ACC112 (cell line): Measurements from ENCODE around the gene EML5.

Experiments used
- H2AFZ ChIP-seq: fragments of 200-600 bp; sonication (generic); one replicate; pipeline ENCODE4 v1.6.0; 2017; ENCODE audit warnings: antibody characterized with exemption, low read length; ENCODE audit not compliant: unreplicated experiment
- H3K27ac ChIP-seq: fragments of 200-600 bp; sonication (generic); 2 replicates; pipeline ENCODE4 v1.5.1; 2014; ENCODE audit warnings: low read depth, mild to moderate bottlenecking, antibody characterized with exemption, low read length, moderate library complexity
- H3K27me3 ChIP-seq: fragments of 200-600 bp; sonication (generic); 2 replicates; pipeline ENCODE4 v1.6.1; 2014; ENCODE audit warnings: mild to moderate bottlenecking, antibody characterized with exemption, low read length, moderate library complexity, mixed read lengths; ENCODE audit not compliant: insufficient read depth
- H3K36me3 ChIP-seq: fragments of 200-600 bp; sonication (generic); 2 replicates; pipeline ENCODE4 v1.6.1; 2016; ENCODE audit warnings: mild to moderate bottlenecking, antibody characterized with exemption, low read length, moderate library complexity, mixed read lengths; ENCODE audit not compliant: insufficient read depth
- H3K4me1 ChIP-seq: fragments of 200-600 bp; sonication (generic); one replicate; pipeline ENCODE4 v1.6.1; 2016; ENCODE audit warnings: low read length, mixed read lengths; ENCODE audit not compliant: insufficient read depth, unreplicated experiment, control insufficient read depth
- H3K4me3 ChIP-seq: fragments of 200-600 bp; sonication (generic); 2 replicates; pipeline ENCODE4 v1.5.1; 2014; ENCODE audit warnings: mild to moderate bottlenecking, low read depth, low read length
- H3K79me2 ChIP-seq: fragments of 200-600 bp; sonication (generic); one replicate; pipeline ENCODE4 v1.6.0; 2016; ENCODE audit warnings: low read length; ENCODE audit not compliant: control insufficient read depth, unreplicated experiment, insufficient read depth

The EML5 gene

DNA sequence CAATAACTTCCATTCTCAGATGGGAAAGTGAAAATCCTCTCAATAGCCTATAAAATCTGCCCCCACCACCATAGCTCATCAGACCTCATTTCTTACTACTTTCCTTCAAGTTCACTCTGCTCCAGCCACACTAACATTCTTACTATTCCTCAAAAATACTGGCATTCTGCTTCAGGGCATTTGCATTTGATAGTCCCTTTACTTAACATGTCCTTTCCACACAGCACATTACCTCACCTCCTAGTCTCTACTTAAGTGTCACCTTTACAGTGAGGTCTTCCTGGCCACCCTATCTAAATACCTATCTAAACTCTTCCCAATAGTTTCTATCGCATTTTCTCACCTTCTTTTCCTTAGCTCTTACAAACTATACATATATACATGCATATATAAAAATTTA is 6.8 kb downstream of the EML5 start:
- Histone ChIP-seq H3K36me3 (no peaks in the 10 kb centered on the region), H3K27me3 (peaks cover 85% of the 10 kb centered on the region), H3K4me3 (no peak overlapping the region), H3K79me2 (no peaks in the 10 kb centered on the region), H3K4me1 (no peaks in the 10 kb centered on the region), H2AFZ (no peak overlapping the region), H3K27ac (no peak overlapping the region)

DNA sequence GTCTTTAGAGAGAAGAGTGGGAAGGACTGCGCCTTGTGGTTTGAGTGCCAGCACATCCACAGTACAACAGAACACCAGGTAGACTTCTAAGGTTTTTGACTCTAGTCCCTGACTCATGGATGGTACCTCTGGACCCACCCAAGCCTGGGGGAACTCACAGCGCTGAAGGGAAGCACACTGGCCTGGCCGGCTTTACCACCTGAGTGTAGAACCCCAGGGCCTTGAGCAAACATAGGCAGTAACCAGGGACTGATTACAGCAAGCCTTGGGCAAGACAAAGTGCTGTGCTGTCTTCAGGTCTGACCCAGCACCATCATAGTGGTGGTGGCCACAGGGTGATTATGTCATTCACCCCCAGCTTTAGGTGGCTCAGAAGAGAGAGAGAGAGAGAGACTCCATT is 17.2 kb downstream of the EML5 start:
- H3K36me3 ChIP-seq, result no peaks in the 10 kb centered on the region
- no peaks in the 10 kb centered on the region for H3K79me2 ChIP-seq
- no peaks in the 10 kb centered on the region for H3K4me1 ChIP-seq
- H2AFZ ChIP-seq, result no peak overlapping the region
- H3K4me3 ChIP-seq, result no peak overlapping the region
- H3K27me3 ChIP-seq, result peaks cover 90% of the 10 kb centered on the region
- no peak overlapping the region for H3K27ac ChIP-seq

DNA sequence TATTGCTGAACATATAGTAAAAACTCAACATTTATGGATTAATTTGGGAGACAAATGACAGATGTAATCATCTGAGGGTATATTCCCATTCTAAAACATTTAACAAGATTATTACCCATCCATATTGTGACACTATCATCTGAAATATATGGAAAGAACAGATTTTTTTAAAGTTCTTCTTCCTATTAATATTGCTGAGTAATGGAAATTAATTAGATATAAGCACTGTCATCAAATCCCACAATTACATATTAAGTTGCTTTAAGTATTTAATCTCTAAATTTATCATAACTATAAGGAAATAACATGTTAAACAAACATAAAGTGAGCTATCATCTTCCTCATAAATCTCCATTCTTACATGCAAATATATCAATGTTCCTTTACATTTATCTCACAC is 22.0 kb downstream of the EML5 start:
- no peak overlapping the region for H2AFZ ChIP-seq
- H3K79me2 ChIP-seq, result no peaks in the 10 kb centered on the region
- H3K27me3 ChIP-seq, result peaks cover 59% of the 10 kb centered on the region
- H3K4me3 ChIP-seq, result no peak overlapping the region
- H3K27ac ChIP-seq, result no peak overlapping the region
- H3K36me3 ChIP-seq, result no peaks in the 10 kb centered on the region
- no peaks in the 10 kb centered on the region for H3K4me1 ChIP-seq

DNA sequence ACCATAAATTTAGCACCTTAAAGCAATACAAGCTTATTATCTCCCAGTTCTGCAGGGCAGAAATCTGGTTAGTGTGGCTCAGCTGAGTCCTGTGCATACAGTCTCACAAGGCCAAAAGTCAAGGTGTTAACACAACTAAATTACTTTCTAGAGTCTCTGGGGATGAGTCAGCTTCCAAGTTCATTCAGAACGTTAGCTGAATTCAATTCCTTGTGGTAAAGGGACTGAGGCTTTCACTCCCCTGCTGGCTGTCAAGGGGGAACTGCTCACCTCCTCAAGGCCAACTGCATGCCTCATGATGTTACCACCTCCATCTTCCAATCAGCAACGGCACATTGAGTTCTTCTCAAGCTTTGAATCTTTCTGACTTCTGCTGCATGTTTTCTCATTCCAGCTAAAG is 27.6 kb downstream of the EML5 start:
- H3K27ac ChIP-seq, result no peak overlapping the region
- H3K4me1 ChIP-seq, result no peaks in the 10 kb centered on the region
- no peaks in the 10 kb centered on the region for H3K79me2 ChIP-seq
- H3K4me3 ChIP-seq, result no peak overlapping the region
- H3K27me3 ChIP-seq, result peaks cover 31% of the 10 kb centered on the region
- no peaks in the 10 kb centered on the region for H3K36me3 ChIP-seq
- no peak overlapping the region for H2AFZ ChIP-seq

DNA sequence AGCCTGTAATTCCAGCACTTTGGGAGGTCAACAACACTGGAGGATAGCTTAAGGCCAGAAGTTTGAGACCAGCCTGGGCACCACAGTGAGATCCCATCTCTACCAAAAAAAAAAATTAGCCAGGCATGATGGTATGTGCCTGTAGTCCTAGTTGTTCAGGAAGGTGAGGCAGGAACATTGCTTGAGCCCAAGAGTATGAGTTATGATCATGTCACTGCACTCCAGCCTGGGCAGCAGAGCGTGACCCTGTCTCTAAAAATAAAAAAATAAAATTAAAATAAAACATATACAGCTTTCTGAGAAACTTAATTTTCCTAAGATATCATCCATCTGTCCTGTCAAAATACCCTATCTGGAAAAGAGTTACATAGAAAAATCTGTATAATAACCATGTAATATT is 38.9 kb downstream of the EML5 start:
- no peak overlapping the region for H3K4me3 ChIP-seq
- H3K27me3 ChIP-seq, result peaks cover 45% of the 10 kb centered on the region
- H3K36me3 ChIP-seq, result no peaks in the 10 kb centered on the region
- no peaks in the 10 kb centered on the region for H3K4me1 ChIP-seq
- no peaks in the 10 kb centered on the region for H3K79me2 ChIP-seq
- H3K27ac ChIP-seq, result no peak overlapping the region
- no peak overlapping the region for H2AFZ ChIP-seq

DNA sequence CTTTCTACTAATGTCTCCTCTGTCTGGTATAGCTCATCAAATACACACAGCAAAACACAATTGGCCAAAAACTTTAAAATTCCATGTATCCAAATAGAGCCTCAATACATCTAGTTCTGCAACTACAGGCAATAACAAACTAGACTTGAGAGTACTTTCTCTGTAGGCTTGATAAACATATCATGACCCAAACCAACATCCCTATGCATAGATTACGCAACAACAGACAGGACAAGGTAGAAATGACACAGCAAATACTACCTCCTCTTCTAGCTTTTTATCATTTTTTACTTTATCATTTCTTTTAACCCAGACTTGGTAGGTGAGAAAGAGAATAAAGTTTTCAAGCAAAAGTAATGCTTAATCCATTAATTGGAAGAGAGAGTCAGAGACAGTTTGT is 41.8 kb downstream of the EML5 start:
- Histone ChIP-seq H3K27ac (no peak overlapping the region), H2AFZ (no peak overlapping the region), H3K4me3 (no peak overlapping the region), H3K27me3 (peaks cover 30% of the 10 kb centered on the region), H3K36me3 (no peaks in the 10 kb centered on the region), H3K4me1 (no peaks in the 10 kb centered on the region), H3K79me2 (no peaks in the 10 kb centered on the region)

DNA sequence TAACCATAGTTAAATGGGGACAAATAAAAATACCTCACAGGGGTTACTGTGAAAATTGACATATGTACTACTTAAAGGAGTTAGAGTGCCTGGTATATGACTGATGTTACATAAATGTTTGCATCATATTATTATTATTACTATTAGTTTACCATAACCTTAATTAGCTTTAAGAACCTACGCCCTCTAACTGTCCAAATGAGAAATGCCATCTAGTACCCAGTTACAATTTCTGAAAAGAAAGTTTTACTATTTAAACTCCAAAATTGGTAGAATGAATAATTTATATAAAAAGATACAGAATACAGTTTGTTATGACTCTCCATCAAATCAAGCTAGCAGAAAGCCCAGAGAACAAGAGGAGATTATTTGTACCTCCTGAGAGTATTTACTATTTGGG is 42.3 kb downstream of the EML5 start:
- H3K4me3 ChIP-seq, result no peak overlapping the region
- H3K27ac ChIP-seq, result no peak overlapping the region
- H3K4me1 ChIP-seq, result no peaks in the 10 kb centered on the region
- peaks cover 25% of the 10 kb centered on the region for H3K27me3 ChIP-seq
- H3K79me2 ChIP-seq, result no peaks in the 10 kb centered on the region
- no peak overlapping the region for H2AFZ ChIP-seq
- no peaks in the 10 kb centered on the region for H3K36me3 ChIP-seq

DNA sequence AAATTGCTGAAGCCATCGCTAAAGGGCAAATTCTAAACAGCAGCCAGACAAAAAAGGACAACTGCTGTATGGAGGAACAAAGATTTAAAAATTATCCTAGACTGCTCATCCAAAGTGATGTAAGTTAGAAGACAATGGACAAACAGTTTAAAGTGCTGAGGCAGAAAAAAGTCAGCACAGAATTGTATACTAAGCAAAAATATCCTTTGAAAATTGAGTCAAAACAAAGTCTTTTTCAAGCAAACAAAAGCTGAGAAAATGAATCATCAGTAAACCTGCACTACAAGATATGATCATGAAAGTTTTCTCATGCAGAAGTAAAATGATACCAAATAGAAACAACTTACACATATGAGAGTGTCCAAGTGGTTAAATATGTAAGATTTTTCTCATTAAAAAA is 43.6 kb downstream of the EML5 start:
- no peak overlapping the region for H3K4me3 ChIP-seq
- H3K27me3 ChIP-seq, result peaks cover 25% of the 10 kb centered on the region
- H3K27ac ChIP-seq, result no peak overlapping the region
- no peaks in the 10 kb centered on the region for H3K4me1 ChIP-seq
- H2AFZ ChIP-seq, result no peak overlapping the region
- no peaks in the 10 kb centered on the region for H3K36me3 ChIP-seq
- no peaks in the 10 kb centered on the region for H3K79me2 ChIP-seq

DNA sequence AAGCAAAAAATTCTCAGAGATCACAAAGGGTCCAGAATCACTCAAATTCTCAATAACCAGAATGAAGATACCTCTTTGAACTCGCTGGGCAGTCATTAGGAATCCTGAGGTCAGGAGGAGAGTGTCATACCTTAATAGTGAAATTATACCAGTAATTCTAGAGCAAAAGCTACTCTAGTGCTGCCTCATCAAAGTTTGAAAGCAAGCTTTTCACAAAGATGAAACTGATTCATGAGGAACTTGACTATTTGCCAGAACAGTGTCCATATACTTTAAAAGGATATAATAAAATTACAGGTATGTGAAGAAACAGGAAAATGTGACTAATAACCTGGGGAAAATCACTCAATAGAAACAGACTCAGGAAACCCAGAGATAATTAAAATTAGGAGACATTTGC is 44.5 kb downstream of the EML5 start:
- Histone ChIP-seq H3K36me3 (no peaks in the 10 kb centered on the region), H3K27me3 (peaks cover 25% of the 10 kb centered on the region), H3K27ac (no peak overlapping the region), H3K4me1 (no peaks in the 10 kb centered on the region), H2AFZ (no peak overlapping the region), H3K4me3 (no peak overlapping the region), H3K79me2 (no peaks in the 10 kb centered on the region)

DNA sequence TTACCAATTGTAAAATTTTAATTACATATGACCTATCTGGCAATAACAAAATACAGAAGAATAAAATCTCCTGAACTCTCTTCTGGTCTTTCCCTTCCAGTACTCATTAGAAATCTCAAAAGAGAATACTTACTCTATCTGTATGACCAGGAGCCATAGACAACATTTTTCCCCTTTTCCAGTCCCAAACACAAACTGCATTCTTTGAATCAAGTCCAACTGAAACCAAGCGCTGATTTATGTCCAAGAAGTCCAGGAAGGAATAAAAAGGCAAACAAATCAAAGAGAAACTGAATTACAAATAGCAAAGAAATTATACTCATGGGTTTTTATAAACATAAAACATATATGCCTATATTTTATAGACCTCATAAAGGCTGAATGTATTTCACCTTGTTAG is 46.7 kb downstream of the EML5 start:
- no peaks in the 10 kb centered on the region for H3K4me1 ChIP-seq
- no peaks in the 10 kb centered on the region for H3K36me3 ChIP-seq
- H2AFZ ChIP-seq, result no peak overlapping the region
- peaks cover 5% of the 10 kb centered on the region for H3K27me3 ChIP-seq
- H3K4me3 ChIP-seq, result no peak overlapping the region
- H3K79me2 ChIP-seq, result no peaks in the 10 kb centered on the region
- no peak overlapping the region for H3K27ac ChIP-seq

DNA sequence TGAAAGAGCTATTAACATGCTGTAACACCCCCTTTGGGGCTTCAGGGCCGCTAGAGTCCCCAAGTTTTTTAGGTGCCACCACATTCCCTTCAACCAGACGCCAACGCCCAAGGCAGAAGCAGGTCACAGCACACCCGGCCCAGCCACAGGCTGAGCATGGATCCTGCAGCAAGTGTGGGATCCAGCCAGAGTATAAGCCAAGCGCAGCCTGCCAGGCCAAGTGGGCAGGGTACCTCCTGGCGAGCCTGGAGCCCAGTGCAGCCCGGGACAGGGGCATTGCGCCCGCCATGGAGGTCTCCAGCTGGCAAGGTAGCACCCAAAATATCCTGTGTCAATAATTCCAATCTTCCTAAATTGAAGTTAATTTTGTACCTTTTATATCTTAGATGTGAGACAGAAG is 55.5 kb downstream of the EML5 start:
- Histone ChIP-seq H3K36me3 (no peaks in the 10 kb centered on the region), H3K27me3 (peaks cover 4% of the 10 kb centered on the region; the same call in 1 of the 2 replicates), H3K4me3 (no peak overlapping the region), H3K79me2 (no peaks in the 10 kb centered on the region), H3K27ac (no peak overlapping the region), H3K4me1 (no peaks in the 10 kb centered on the region), H2AFZ (no peak overlapping the region)

DNA sequence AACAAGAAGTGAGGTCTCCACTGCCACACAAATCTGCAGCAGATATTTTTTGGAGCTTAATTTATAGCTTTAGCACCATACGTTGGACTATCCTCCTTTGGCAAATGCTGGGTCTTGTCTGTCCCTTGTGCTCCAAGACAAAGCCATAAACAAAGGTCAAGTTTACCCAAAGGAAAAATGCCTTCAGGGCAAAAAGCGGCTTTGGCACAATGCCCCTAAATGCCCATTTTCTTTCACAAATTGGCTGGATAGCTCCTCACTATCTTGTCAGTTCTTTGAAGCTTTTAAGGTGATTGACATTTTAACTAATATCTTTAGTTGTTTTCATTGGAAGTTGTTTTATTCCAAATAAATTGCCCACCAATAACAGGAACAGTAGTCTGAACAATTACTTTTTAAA is 59.6 kb downstream of the EML5 start:
- Histone ChIP-seq H3K27ac (no peak overlapping the region), H3K36me3 (no peaks in the 10 kb centered on the region), H3K27me3 (peaks cover 4% of the 10 kb centered on the region; the same call in 1 of the 2 replicates), H2AFZ (no peak overlapping the region), H3K4me3 (no peak overlapping the region), H3K4me1 (no peaks in the 10 kb centered on the region), H3K79me2 (no peaks in the 10 kb centered on the region)
